Neural cell (in vitro differentiated cells): ENCODE results near the gene IFRD2. TPM values are rescaled to one million over a fixed set of nuclear protein-coding genes. Genes with fewer than 3 reads are reported as not detected.

ENCODE experiments used
- H2AFZ ChIP-seq: fragments of 200-600, 300-800 bp; sonication (generic), shearing (Covaris generic); 2 replicates; pipeline ENCODE4 v1.6.0; 2014; ENCODE audit warnings: low read depth, mild to moderate bottlenecking, antibody characterized with exemption, low read length, moderate library complexity
- H3F3A ChIP-seq: fragments of 200-600 bp; shearing (Covaris generic); 2 replicates; pipeline ENCODE4 v1.6.1; 2016; ENCODE audit warnings: mild to moderate bottlenecking, moderate library complexity, mixed read lengths, antibody characterized with exemption, low read length; ENCODE audit not compliant: insufficient read depth, poor library complexity, severe bottlenecking
- H3K27ac ChIP-seq: fragments of 200-600, 300-800 bp; sonication (generic), shearing (Covaris generic); 2 replicates; pipeline ENCODE4 v1.5.1; 2014; ENCODE audit warnings: mild to moderate bottlenecking, low read length, moderate library complexity
- H3K27me3 ChIP-seq: fragments of 300-800, 200-600 bp; sonication (generic), shearing (Covaris generic); 2 replicates; pipeline ENCODE4 v1.6.0; 2014; ENCODE audit warnings: mild to moderate bottlenecking, low read depth, low read length, moderate library complexity; ENCODE audit not compliant: insufficient read depth
- H3K36me3 ChIP-seq: fragments of 300-800, 200-600 bp; sonication (generic), shearing (Covaris generic); 2 replicates; pipeline ENCODE4 v1.5.1; 2014; ENCODE audit warnings: mild to moderate bottlenecking, antibody characterized with exemption, low read length, moderate library complexity; ENCODE audit not compliant: insufficient read depth
- H3K4me2 ChIP-seq: fragments of 300-800, 200-600 bp; sonication (generic), shearing (Covaris generic); 2 replicates; pipeline ENCODE4 v1.6.0; 2014; ENCODE audit warnings: mild to moderate bottlenecking, low read length
- H3K4me3 ChIP-seq: fragments of 300-800, 200-600 bp; sonication (generic), shearing (Covaris generic); 2 replicates; pipeline ENCODE4 v1.5.1; 2014; ENCODE audit warnings: mild to moderate bottlenecking, low read length, moderate library complexity
- H3K79me2 ChIP-seq: fragments of 200-600 bp; shearing (Covaris generic); replicated peaks from 2 replicates; pipeline ENCODE4 v1.6.0; 2014; ENCODE audit warnings: mild to moderate bottlenecking, low read length, moderate library complexity; ENCODE audit not compliant: insufficient read depth
- H3K9ac ChIP-seq: fragments of 300-800, 200-600 bp; sonication (generic), shearing (Covaris generic); 2 replicates; pipeline ENCODE4 v1.6.1; 2016; ENCODE audit warnings: mild to moderate bottlenecking, low read length, mixed read lengths
- H3K9me2 ChIP-seq: fragments of 200-600 bp; shearing (Covaris generic); 2 replicates; pipeline ENCODE4 v1.6.1; 2016; ENCODE audit warnings: mild to moderate bottlenecking, low read length, mixed read lengths; ENCODE audit not compliant: insufficient read depth
- H3K9me3 ChIP-seq: fragments of 200-600, 300-800 bp; sonication (generic), shearing (Covaris generic); 2 replicates; pipeline ENCODE4 v1.6.1; 2016; ENCODE audit warnings: mild to moderate bottlenecking, mixed run types, low read length, moderate library complexity, mixed read lengths
- H4K20me1 ChIP-seq: fragments of 200-600 bp; shearing (Covaris generic); 2 replicates; pipeline ENCODE4 v1.6.1; 2016; ENCODE audit warnings: mild to moderate bottlenecking, mixed run types; ENCODE audit not compliant: insufficient read depth
- EP300 ChIP-seq: fragments of 450-650 bp; conservative IDR thresholded peaks from 2 replicates; pipeline ENCODE4 v1.6.1; 2014; ENCODE audit warnings: antibody characterized with exemption, mild to moderate bottlenecking, moderate library complexity; ENCODE audit not compliant: poor library complexity, severe bottlenecking
- EZH2 ChIP-seq: fragments of 200-600, 300-800 bp; shearing (Covaris generic), sonication (generic); IDR thresholded peaks from 2 replicates; pipeline ENCODE4 v1.6.1; 2014; ENCODE audit warnings: antibody characterized with exemption, low read length, borderline replicate concordance, mild to moderate bottlenecking; ENCODE audit not compliant: insufficient read depth, poor library complexity, severe bottlenecking
- MXI1 ChIP-seq: fragments of 450-650 bp; conservative IDR thresholded peaks from 2 replicates; pipeline ENCODE4 v1.6.1; 2014; ENCODE audit warnings: antibody characterized with exemption, mild to moderate bottlenecking; ENCODE audit not compliant: poor library complexity, severe bottlenecking
- POLR2AphosphoS5 ChIP-seq: IDR thresholded peaks from 2 replicates; pipeline ENCODE4 v1.6.1; 2012
- RAD21 ChIP-seq: fragments of 450-650 bp; conservative IDR thresholded peaks from 2 replicates; pipeline ENCODE4 v1.6.1; 2014; ENCODE audit warnings: antibody characterized with exemption, mild to moderate bottlenecking, moderate library complexity
- REST ChIP-seq: IDR thresholded peaks from 2 replicates; pipeline ENCODE4 v1.6.1; 2012; ENCODE audit warnings: borderline replicate concordance
- SMC3 ChIP-seq: fragments of 450-650 bp; conservative IDR thresholded peaks from 2 replicates; pipeline ENCODE4 v1.6.1; 2014; ENCODE audit warnings: antibody characterized with exemption, mild to moderate bottlenecking, moderate library complexity; ENCODE audit not compliant: poor library complexity
- TAF1 ChIP-seq: IDR thresholded peaks from 2 replicates; pipeline ENCODE4 v1.6.1; 2012; ENCODE audit warnings: low read depth
- polyA plus RNA-seq: library from polyadenylated mRNA; depleted of rRNA; stranded (reverse); fragments of >200 nt; gene quantifications from 2 replicates; pipeline ENCODE4 v1.2.3, GENCODE V29; 2014
- TF ChIP-seq, protein P1 (sequence below): fragments of 450-650 bp; IDR thresholded peaks from 2 replicates; pipeline ENCODE4 v1.5.1; 2014; ENCODE audit warnings: antibody characterized with exemption, mild to moderate bottlenecking, moderate library complexity; ENCODE audit not compliant: poor library complexity, severe bottlenecking

The IFRD2 gene
- polyA plus RNA-seq, 1 donor from 2014 or later = 41.8 TPM

DNA sequence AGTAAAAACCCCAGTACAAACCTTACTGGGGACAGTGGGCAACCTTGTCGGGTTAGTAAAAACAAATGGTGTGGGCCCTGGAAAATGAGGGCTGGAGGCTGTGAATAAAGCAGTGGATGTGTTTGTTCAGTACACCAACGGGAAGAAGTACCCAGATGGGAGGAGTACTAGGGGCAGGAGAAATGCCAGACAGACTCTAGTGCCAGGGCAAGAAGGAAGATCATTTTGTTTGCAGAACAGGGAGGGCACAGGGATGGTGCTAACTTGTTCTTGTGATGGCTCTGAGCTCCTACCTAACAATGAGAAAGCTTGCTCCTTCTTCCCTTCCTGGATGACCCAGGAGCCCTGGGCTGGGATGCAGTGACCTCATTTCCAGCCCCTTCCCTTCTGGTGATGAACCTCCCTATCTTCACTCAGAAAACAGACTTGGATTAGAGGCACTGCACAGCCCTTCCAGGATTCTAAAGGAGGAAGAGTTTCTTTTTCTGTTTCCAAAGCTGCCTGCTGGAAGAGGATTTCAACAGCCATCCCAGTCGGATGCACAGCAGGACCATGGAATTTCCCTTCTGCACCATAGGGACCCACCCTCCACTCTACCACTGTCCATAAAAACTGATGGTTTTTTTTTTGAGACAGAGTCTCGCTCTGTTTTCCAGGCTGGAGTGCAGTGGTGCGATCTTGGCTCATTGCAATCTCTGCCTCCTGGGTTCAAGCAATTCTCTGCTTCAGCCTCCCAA, 42.3 kb upstream of the IFRD2 start:
- Histone ChIP-seq H3K9ac (no peak overlapping the region), H3K27ac (no peak overlapping the region), H3K9me2 (no peaks in the 10 kb centered on the region), H4K20me1 (no peaks in the 10 kb centered on the region), H2AFZ (no peak overlapping the region), H3K4me2 (no peak overlapping the region), H3K27me3 (no peaks in the 10 kb centered on the region), H3K36me3 (no peaks in the 10 kb centered on the region), H3K4me3 (no peak overlapping the region), H3K9me3 (no peaks in the 10 kb centered on the region), H3F3A (no peaks in the 10 kb centered on the region), H3K79me2 (peaks cover 24% of the 10 kb centered on the region)
- no peak for TF ChIP-seq TAF1
- TF ChIP-seq EP300 = no peak
- TF ChIP-seq POLR2AphosphoS5 = no peak
- TF ChIP-seq MXI1 = no peak

DNA sequence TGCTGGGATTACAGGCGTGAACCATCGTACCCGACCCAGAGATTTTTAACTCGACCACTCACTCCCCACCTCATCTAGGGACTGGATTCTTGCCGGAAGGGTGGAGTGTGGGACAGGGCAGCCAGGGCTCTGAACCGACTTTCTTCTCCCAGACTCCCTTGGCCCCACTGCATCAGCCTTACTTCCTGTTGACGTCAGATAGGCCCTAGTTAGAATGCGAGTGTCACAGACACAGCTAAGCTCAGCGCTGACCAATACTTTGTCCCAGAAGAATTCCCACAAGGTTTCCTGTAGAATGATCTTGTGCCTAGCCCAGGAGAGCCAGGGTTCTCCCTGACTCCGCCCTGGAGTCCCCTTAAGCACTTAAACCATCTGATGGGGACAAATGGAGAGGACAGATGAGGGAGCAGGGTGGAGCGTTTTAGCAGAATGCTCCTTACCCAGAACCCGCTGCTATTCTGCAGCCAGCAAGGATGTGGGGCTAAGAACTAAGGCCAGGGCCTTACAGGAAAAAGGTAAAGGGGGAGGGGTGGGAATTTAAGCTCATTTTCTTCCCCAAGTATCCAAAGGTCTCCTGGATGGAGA, 41.6 kb upstream of the IFRD2 start:
- Histone ChIP-seq H3K79me2 (peaks cover 24% of the 10 kb centered on the region), H3K27me3 (no peaks in the 10 kb centered on the region), H3K27ac (no peak overlapping the region), H3K36me3 (no peaks in the 10 kb centered on the region), H3K9ac (no peak overlapping the region), H3K9me3 (no peaks in the 10 kb centered on the region), H3K4me2 (no peak overlapping the region), H2AFZ (no peak overlapping the region), H4K20me1 (no peaks in the 10 kb centered on the region), H3K9me2 (no peaks in the 10 kb centered on the region), H3F3A (no peaks in the 10 kb centered on the region), H3K4me3 (no peak overlapping the region)
- TF ChIP-seq REST (no peak), TAF1 (no peak), MXI1 (no peak), POLR2AphosphoS5 (no peak), EZH2 (no peak), RAD21 (no peak), SMC3 (no peak), EP300 (no peak)
- TF ChIP-seq, protein P1, sequence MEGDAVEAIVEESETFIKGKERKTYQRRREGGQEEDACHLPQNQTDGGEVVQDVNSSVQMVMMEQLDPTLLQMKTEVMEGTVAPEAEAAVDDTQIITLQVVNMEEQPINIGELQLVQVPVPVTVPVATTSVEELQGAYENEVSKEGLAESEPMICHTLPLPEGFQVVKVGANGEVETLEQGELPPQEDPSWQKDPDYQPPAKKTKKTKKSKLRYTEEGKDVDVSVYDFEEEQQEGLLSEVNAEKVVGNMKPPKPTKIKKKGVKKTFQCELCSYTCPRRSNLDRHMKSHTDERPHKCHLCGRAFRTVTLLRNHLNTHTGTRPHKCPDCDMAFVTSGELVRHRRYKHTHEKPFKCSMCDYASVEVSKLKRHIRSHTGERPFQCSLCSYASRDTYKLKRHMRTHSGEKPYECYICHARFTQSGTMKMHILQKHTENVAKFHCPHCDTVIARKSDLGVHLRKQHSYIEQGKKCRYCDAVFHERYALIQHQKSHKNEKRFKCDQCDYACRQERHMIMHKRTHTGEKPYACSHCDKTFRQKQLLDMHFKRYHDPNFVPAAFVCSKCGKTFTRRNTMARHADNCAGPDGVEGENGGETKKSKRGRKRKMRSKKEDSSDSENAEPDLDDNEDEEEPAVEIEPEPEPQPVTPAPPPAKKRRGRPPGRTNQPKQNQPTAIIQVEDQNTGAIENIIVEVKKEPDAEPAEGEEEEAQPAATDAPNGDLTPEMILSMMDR = no peak
